Tibial nerve (tissue), 4 donors: ENCODE measurements around the gene CCDC88A. TPM values are rescaled to one million over a fixed set of nuclear protein-coding genes. Genes with fewer than 3 reads are reported as not detected.

Experiments used
- DNase-seq, 2 donors: peaks; one replicate each; pipeline ENCODE4 v3.0.0-alpha.2; 2019; ENCODE audit warnings: low spot score in 2 of 2
- H3K27ac ChIP-seq, 4 donors: fragments of 200-600 bp; sonication (generic) in 3 of 4; one replicate each; pipeline ENCODE4 v1.5.1; 2017 to 2019; ENCODE audit warnings: mild to moderate bottlenecking in 1 of 4
- H3K27me3 ChIP-seq, 2 donors: fragments of 200-600 bp; sonication (generic) in 1 of 2; one replicate each; pipeline versions ENCODE4 v1.5.1 to v1.6.0; 2017 to 2019
- H3K36me3 ChIP-seq, 3 donors: fragments of 200-600 bp; sonication (generic); one replicate each; pipeline ENCODE4 v1.5.1; 2018 to 2019
- H3K4me1 ChIP-seq, 4 donors: fragments of 200-600 bp; sonication (generic) in 3 of 4; one replicate each; pipeline ENCODE4 v1.5.1; 2017 to 2019
- H3K4me3 ChIP-seq, 4 donors: fragments of 200-600 bp; sonication (generic) in 3 of 4; one replicate each; pipeline ENCODE4 v1.5.1; 2017 to 2019; ENCODE audit warnings: mild to moderate bottlenecking in 1 of 4, moderate library complexity in 1 of 4
- H3K9me3 ChIP-seq, 4 donors: fragments of 200-600 bp; sonication (generic) in 3 of 4; one replicate each; pipeline ENCODE4 v1.5.1; 2017 to 2019
- CTCF ChIP-seq, 5 experiments: fragments of 200-600 bp in 3 of 5; fragments of 450-650 bp in 2 of 5; sonication (generic) in 3 of 5; IDR thresholded peaks; one replicate each; pipeline ENCODE4 v1.5.1; 2016 to 2019; ENCODE audit warnings: antibody characterized with exemption in 5 of 5, mild to moderate bottlenecking in 3 of 5, moderate library complexity in 2 of 5
- EP300 ChIP-seq, 2 donors: sonication (generic); formaldehyde crosslinking; IDR thresholded peaks; one replicate each; pipeline ENCODE4 v1.6.1; 2017; ENCODE audit warnings: antibody characterized with exemption in 2 of 2, mild to moderate bottlenecking in 1 of 2
- POLR2A ChIP-seq, 2 donors: fragments of 450-650 bp; IDR thresholded peaks; one replicate each; pipeline ENCODE4 v1.6.1; 2017; ENCODE audit warnings: antibody characterized with exemption in 2 of 2, mild to moderate bottlenecking in 2 of 2, moderate library complexity in 2 of 2
- WGBS, 2 donors: methylation state at CpG; one replicate each; pipeline ENCODE4 v1.1.5; 2018; 5-methylcytosine and 5-hydroxymethylcytosine counted together
- total RNA-seq, 4 donors: library from RNA; depleted of rRNA; stranded (reverse); fragments of >200 nt; gene quantifications; one replicate each; pipeline ENCODE4 v1.1.0, GENCODE V29; 2016

Gene CCDC88A
- total RNA-seq, 4 donors from 2014 or later, result 41.0 to 64.7 (median 57.5) TPM

GRCh38 chr2:55431982-55432627, 12.4 kb upstream of the CCDC88A start:
- H3K4me1 ChIP-seq, result peaks cover 0 to 6% (median 0%) of the 10 kb centered on the region in 4 donors
- no peaks in the 10 kb centered on the region for H3K36me3 ChIP-seq
- no peak overlapping the region for H3K27ac ChIP-seq
- H3K27me3 ChIP-seq, result no peaks in the 10 kb centered on the region
- WGBS, 2 donors, result 37% methylated on average over 3 of the region's 3 CpGs
- no peak for TF ChIP-seq POLR2A (IDR thresholded peaks at IDR 0.05)
- TF ChIP-seq EP300 (IDR thresholded peaks at IDR 0.05), result no peak
- TF ChIP-seq CTCF (IDR thresholded peaks at IDR 0.05), result peak; percentile 50 to 65 (median 56)
- no peaks in the 10 kb centered on the region for H3K9me3 ChIP-seq
- no peak overlapping the region for H3K4me3 ChIP-seq
- DNase-seq, result no peak

GRCh38 chr2:55430211-55430975, 10.7 kb upstream of the CCDC88A start:
- no peaks in the 10 kb centered on the region for H3K36me3 ChIP-seq
- no peaks in the 10 kb centered on the region for H3K9me3 ChIP-seq
- no peak overlapping the region for H3K27ac ChIP-seq
- no peak overlapping the region for H3K4me3 ChIP-seq
- H3K4me1 ChIP-seq, result peaks cover 0 to 6% (median 0%) of the 10 kb centered on the region in 4 donors
- H3K27me3 ChIP-seq, result no peaks in the 10 kb centered on the region
- no peak for TF ChIP-seq EP300 (IDR thresholded peaks at IDR 0.05)
- TF ChIP-seq POLR2A (IDR thresholded peaks at IDR 0.05), result no peak
- no peak for TF ChIP-seq CTCF (IDR thresholded peaks at IDR 0.05)
- WGBS, 2 donors, result 69% methylated on average over 3 of the region's 3 CpGs
- DNase-seq, result no peak

GRCh38 chr2:55428258-55428657, 8.6 kb upstream of the CCDC88A start:
- Histone ChIP-seq H3K4me3 (no peak overlapping the region), H3K27ac (no peak overlapping the region), H3K4me1 (peaks cover 0 to 6% (median 0%) of the 10 kb centered on the region in 4 donors), H3K36me3 (no peaks in the 10 kb centered on the region), H3K27me3 (no peaks in the 10 kb centered on the region), H3K9me3 (no peaks in the 10 kb centered on the region)
- no peak for DNase-seq
- TF ChIP-seq CTCF (IDR thresholded peaks at IDR 0.05) (no peak), POLR2A (IDR thresholded peaks at IDR 0.05) (no peak), EP300 (IDR thresholded peaks at IDR 0.05) (no peak)
- WGBS, 2 donors, result 88 to 92% methylated on average over 3 of the region's 3 CpGs

- WGBS, 2 donors, result 70 to 75% methylated on average over 3 of the region's 3 CpGs
Observed at GRCh38 chr2:55425431-55425831, 5.8 kb upstream of the CCDC88A start.

More at GRCh38 chr2:55425431-55425831, 5.8 kb upstream of the CCDC88A start:
- no peaks in the 10 kb centered on the region for H3K4me1 ChIP-seq
- no peaks in the 10 kb centered on the region for H3K27me3 ChIP-seq
- H3K27ac ChIP-seq, result no peak overlapping the region
- TF ChIP-seq EP300 (IDR thresholded peaks at IDR 0.05) (no peak), CTCF (IDR thresholded peaks at IDR 0.05) (no peak), POLR2A (IDR thresholded peaks at IDR 0.05) (no peak)
- H3K36me3 ChIP-seq, result no peaks in the 10 kb centered on the region
- no peak overlapping the region for H3K4me3 ChIP-seq
- H3K9me3 ChIP-seq, result no peaks in the 10 kb centered on the region
- no peak for DNase-seq
